NCI-H774 (cell line): ENCODE results near the gene FCN2.
"Not testable (repeated sequence)": the region's sequence is repeated elsewhere in the genome, so short reads cannot be mapped to it uniquely, and the experiment has no call there.

ENCODE experiments used
- DNase-seq: peaks from one replicate; lab custom pipeline; 2025; lab: John Stamatoyannopoulos, UW

FCN2 gene

GRCh38 chr9:134847752-134848432 lies 32.7 kb upstream of the FCN2 start:
- no peak for DNase-seq

DNA sequence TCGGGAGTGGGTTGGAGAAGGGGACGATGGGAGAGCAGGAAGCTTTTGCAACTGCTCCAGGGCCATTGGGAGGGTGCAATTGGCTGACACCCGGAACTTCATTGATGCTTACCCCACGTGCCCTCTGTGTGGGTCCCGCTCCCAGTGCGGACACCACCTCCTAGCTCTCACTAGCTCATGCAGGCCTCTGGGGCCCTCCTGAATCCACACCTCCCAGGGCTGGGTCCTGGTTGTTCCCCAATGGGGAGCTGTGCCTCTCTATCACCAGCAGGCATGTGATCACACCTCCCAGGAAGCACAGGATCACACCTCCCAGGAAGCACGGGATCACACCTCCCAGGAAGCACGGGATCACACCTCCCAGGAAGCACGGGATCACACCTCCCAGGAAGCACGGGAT lies 32.1 kb upstream of the FCN2 start:
- DNase-seq, result no peak

DNA sequence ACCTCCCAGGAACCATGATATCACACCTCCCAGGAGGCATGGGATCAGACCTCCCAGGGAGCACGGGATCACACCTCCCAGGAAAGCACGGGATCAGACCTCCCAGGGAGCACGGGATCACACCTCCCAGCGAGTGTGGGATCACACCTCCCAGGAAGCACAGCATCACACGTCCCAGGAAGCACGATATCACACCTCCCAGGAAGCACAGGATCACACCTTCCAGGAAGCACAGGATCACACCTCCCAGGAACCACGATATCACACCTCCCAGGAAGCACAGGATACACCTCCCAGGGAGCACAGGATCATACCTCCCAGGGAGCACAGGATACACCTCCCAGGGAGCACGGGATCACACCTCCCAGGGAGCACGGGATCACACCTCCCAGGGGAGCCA lies 30.0 kb upstream of the FCN2 start:
- no peak for DNase-seq

- no peak for DNase-seq
Measured at GRCh38 chr9:134851020-134851419, 29.6 kb upstream of the FCN2 start.

- no peak for DNase-seq
Measured at GRCh38 chr9:134852906-134853654, 27.5 kb upstream of the FCN2 start.

DNA sequence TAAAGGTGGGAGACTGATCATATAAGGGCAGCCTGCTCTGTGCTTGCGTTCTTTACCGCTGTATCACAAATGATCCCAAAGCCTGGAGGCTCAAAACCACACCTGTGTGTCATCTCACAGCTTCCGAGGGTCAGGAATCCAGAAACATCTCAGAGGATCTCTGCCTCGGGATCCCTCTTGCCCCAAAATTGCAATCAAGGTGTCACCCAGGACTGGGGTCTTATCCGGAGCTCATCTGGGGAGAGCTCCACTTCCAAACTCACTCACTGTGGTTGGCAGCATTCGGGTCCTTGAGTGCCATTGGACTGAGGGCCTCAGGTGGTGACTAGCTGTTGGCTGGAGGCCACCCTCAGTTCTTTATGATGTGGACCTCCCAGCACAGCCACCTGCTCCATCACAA lies 26.7 kb upstream of the FCN2 start:
- no peak for DNase-seq

- DNase-seq, result no peak
Measured at GRCh38 chr9:134854541-134854981, 26.0 kb upstream of the FCN2 start.

DNA sequence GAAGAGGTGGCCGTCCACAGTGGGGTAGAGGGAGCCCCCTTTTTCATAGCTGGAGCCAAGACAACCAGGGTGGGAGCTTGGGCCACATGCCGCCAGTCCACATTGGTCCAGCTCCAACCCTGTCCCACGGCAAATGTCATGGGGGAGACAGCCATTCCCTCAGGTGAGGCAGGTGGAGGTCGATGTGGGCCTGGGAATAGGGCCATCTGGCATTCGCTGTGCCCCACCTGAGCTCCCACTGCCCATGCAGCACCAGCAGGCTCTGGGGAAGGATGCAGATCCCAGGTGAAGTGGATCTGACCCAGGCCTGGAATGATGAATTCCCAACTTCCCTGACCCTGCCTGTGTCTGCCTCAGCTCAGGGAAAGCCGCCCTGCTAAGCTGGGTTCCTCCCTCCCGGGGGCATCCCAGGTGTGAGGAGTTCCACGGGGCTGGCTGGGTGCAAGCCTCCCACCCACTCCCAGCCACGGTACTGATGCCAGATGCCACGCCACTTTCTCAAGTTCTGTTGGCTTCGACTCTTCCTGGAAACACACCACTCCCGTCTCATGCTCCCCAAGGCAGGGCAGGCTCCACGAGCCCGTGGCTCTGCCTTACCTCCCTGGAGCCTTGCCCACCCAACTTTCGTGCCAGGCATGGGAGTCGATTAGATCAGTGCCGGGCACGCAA lies 25.2 kb upstream of the FCN2 start:
- no peak for DNase-seq

DNA sequence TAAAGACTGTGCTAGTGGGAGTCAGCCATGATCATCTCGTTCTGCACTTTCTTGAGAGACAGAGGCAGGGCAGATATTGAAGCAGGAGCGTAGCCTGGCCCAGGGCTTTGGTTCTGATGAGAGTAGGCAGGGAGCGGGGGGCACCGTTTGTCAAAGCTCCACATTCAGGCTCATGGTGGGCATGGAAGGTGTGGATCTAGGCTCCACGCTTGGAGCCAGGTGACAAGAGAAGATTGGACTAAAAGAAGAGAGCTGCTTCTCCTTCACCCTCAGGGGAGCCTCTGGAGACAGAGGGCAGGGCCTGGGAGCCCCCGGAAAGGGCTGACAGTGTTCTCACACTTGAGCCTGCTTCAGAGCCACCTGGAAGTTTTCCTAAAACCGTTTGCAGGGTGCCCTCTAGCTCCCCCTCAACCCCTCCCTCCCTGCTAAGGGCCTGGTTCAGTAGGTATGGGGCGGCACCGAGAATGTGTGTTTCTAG lies 24.7 kb upstream of the FCN2 start:
- no peak for DNase-seq

GRCh38 chr9:134857451-134857850 lies 23.2 kb upstream of the FCN2 start:
- DNase-seq, result not testable (repeated sequence)

- no peak for DNase-seq
Measured at GRCh38 chr9:134858051-134858841, 22.4 kb upstream of the FCN2 start.

DNA sequence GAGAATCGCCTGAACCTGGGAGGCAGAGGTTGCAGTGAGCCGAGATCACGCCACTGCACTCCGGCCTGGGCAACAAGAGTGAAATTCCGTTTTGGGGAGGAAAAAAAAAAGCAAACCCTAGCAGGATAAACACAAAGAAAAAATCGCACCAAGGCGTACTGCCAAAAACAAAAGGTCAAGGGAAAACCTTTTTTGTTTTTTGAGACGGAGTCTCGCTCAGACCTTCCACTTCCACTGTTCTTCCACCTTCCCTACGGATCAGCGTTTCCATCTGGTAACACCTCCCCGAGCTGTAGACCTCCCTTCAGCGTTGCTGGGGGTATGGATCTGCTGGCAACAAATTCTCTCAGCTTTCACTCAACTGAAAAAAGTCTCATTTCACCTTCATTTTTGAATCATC lies 20.1 kb upstream of the FCN2 start:
- DNase-seq, result no peak

GRCh38 chr9:134861595-134862334 lies 18.8 kb upstream of the FCN2 start:
- DNase-seq, result no peak

GRCh38 chr9:134863306-134863902 lies 17.2 kb upstream of the FCN2 start:
- DNase-seq, result no peak

GRCh38 chr9:134863941-134864820 lies 16.4 kb upstream of the FCN2 start:
- DNase-seq, result no peak

DNA sequence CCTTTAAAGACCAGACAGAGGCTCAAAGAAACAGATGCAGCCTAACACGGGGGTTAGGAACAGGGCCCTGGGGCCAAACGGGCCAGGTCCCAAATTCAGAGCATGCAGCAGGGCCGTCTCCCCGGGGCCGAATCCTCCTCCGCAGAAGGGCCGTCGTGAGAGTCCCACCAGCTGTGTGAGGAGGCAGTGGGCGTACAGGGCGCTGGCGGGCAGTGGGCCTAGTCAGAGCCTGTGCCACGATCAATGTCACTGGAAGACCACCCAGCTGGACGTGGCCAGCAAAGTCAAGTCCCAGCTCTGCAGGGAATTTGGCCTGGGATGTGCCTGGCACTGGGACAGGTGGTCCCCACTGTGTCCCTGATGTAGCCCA lies 15.8 kb upstream of the FCN2 start:
- no peak for DNase-seq

GRCh38 chr9:134867917-134868750 lies 12.5 kb upstream of the FCN2 start:
- DNase-seq, result no peak

- no peak for DNase-seq
Measured at GRCh38 chr9:134868751-134869553, 11.7 kb upstream of the FCN2 start.
